NCI-H1930 (cell line): ENCODE results near the gene ADAMTS19.
"Not testable (repeated sequence)": the region's sequence is repeated elsewhere in the genome, so short reads cannot be mapped to it uniquely, and the experiment has no call there.

ENCODE experiments used
- DNase-seq, 2 experiments: peaks; one replicate each; lab custom pipeline; 2025; lab: John Stamatoyannopoulos, UW

ADAMTS19 gene

GRCh38 chr5:129459777-129460671, at the start of gene ADAMTS19:
ADAMTS19 (plus strand) TSS chr5:129460298; CDS start chr5:129460392, 94 bp downstream.
- peak; percentile 7 to 18 for DNase-seq

GRCh38 chr5:129410488-129410887, 49.6 kb upstream of the ADAMTS19 start:
- no peak for DNase-seq

- no peak for DNase-seq
Observed at GRCh38 chr5:129412721-129413120, 47.4 kb upstream of the ADAMTS19 start.

- no peak for DNase-seq
Observed at GRCh38 chr5:129413570-129413969, 46.5 kb upstream of the ADAMTS19 start.

- no peak for DNase-seq
Observed at GRCh38 chr5:129419292-129419691, 40.8 kb upstream of the ADAMTS19 start.

- DNase-seq: no peak
Observed at GRCh38 chr5:129425031-129425430, 35.1 kb upstream of the ADAMTS19 start.

GRCh38 chr5:129426071-129426470, 34.0 kb upstream of the ADAMTS19 start:
- DNase-seq: no peak

- not testable (repeated sequence) for DNase-seq
Observed at GRCh38 chr5:129428636-129429035, 31.5 kb upstream of the ADAMTS19 start.

- no peak for DNase-seq
Observed at GRCh38 chr5:129431406-129431805, 28.7 kb upstream of the ADAMTS19 start.

GRCh38 chr5:129438322-129438721, 21.8 kb upstream of the ADAMTS19 start:
- no peak for DNase-seq

GRCh38 chr5:129440424-129440823, 19.7 kb upstream of the ADAMTS19 start:
- DNase-seq: no peak

- DNase-seq: no peak
Observed at GRCh38 chr5:129441096-129441495, 19.0 kb upstream of the ADAMTS19 start.

GRCh38 chr5:129445379-129445778, 14.7 kb upstream of the ADAMTS19 start:
- no peak for DNase-seq

GRCh38 chr5:129447968-129448367, 12.1 kb upstream of the ADAMTS19 start:
- DNase-seq: no peak

- DNase-seq: no peak
Observed at GRCh38 chr5:129448654-129449053, 11.4 kb upstream of the ADAMTS19 start.

- no peak for DNase-seq
Observed at GRCh38 chr5:129454461-129454860, 5.6 kb upstream of the ADAMTS19 start.

- no peak for DNase-seq
Observed at GRCh38 chr5:129459450-129459776, 685 bp upstream of the ADAMTS19 start.

GRCh38 chr5:129460672-129460935, 506 bp downstream of the ADAMTS19 start:
- DNase-seq: no peak

- DNase-seq: peak; percentile 20 to 21
Observed at GRCh38 chr5:129460936-129461710, 1.0 kb downstream of the ADAMTS19 start.

- DNase-seq: no peak
Observed at GRCh38 chr5:129461711-129462332, 1.7 kb downstream of the ADAMTS19 start.

- DNase-seq: no peak
Observed at GRCh38 chr5:129465776-129466344, 5.8 kb downstream of the ADAMTS19 start.

- DNase-seq: no peak
Observed at GRCh38 chr5:129474544-129474943, 14.4 kb downstream of the ADAMTS19 start.

GRCh38 chr5:129476751-129477150, 16.7 kb downstream of the ADAMTS19 start:
- DNase-seq: no peak
